Vagina (tissue), 2 donors: ENCODE data around the gene ATF7. TPM values are rescaled to one million over a fixed set of nuclear protein-coding genes. Genes with fewer than 3 reads are reported as not detected.

Experiments
- DNase-seq, 2 donors: peaks; one replicate each; pipeline ENCODE4 v3.0.0-alpha.2; 2017; ENCODE audit errors: extremely low spot score in 2 of 2
- H3K27ac ChIP-seq: fragments of 200-600 bp; sonication (generic); one replicate; pipeline ENCODE4 v1.5.1; 2019
- H3K27me3 ChIP-seq: fragments of 200-600 bp; sonication (generic); one replicate; pipeline ENCODE4 v1.5.1; 2019
- H3K36me3 ChIP-seq, 2 donors: fragments of 200-600 bp; sonication (generic); one replicate each; pipeline ENCODE4 v1.5.1; 2017 to 2019
- H3K4me1 ChIP-seq: fragments of 200-600 bp; sonication (generic); one replicate; pipeline ENCODE4 v1.5.1; 2019
- H3K4me3 ChIP-seq, 2 donors: fragments of 200-600 bp; sonication (generic); 1 replicate in 1 of 2; 2 replicates in 1 of 2; pipeline ENCODE4 v1.5.1; 2016 to 2019
- H3K9me3 ChIP-seq: fragments of 200-600 bp; sonication (generic); one replicate; pipeline ENCODE4 v1.5.1; 2019
- CTCF ChIP-seq, 3 experiments: fragments of 450-650 bp in 2 of 3; fragments of 200-600 bp in 1 of 3; sonication (generic) in 1 of 3; IDR thresholded peaks; one replicate each; pipeline ENCODE4 v1.5.1; 2017 to 2019; ENCODE audit warnings: antibody characterized with exemption in 3 of 3, mild to moderate bottlenecking in 2 of 3, moderate library complexity in 2 of 3
- POLR2A ChIP-seq, 2 donors: fragments of 450-650 bp; IDR thresholded peaks; one replicate each; pipeline ENCODE4 v1.6.1; 2017; ENCODE audit warnings: antibody characterized with exemption in 2 of 2, mild to moderate bottlenecking in 2 of 2, moderate library complexity in 2 of 2
- POLR2AphosphoS5 ChIP-seq, 2 donors: sonication (generic); formaldehyde crosslinking; IDR thresholded peaks; one replicate each; pipeline ENCODE4 v1.9.0; 2017; ENCODE audit warnings: antibody characterized with exemption in 2 of 2, mild to moderate bottlenecking in 2 of 2, low read depth in 1 of 2; ENCODE audit not compliant: insufficient read depth in 1 of 2
- intact Hi-C: fragments of 100-400 bp; cut with DNase I; formaldehyde crosslinking; loops from one replicate; pipeline ENCODE4 v1.15.1; 2023
- total RNA-seq: library from RNA; depleted of rRNA; stranded (reverse); fragments of >200 nt; gene quantifications from one replicate; pipeline ENCODE4 v1.2.3, GENCODE V29; 2016

Gene ATF7
- total RNA-seq, 1 donor from 2014 or later, result 34.9 TPM

- intact Hi-C loops, result no loop called here
- H3K27ac ChIP-seq, result peak overlapping the region; percentile 99
- no peak for DNase-seq
Observed at GRCh38 chr12:53492188-53492587, 134.0 kb downstream of the ATF7 start.

GRCh38 chr12:53489242-53489864, 136.8 kb downstream of the ATF7 start:
- intact Hi-C loops, result no loop called here
- Histone ChIP-seq H3K9me3 (no peaks in the 10 kb centered on the region), H3K27me3 (no peaks in the 10 kb centered on the region), H3K4me1 (peaks cover 24% of the 10 kb centered on the region), H3K27ac (no peak overlapping the region), H3K4me3 (no peak overlapping the region), H3K36me3 (peaks cover 0 to 17% of the 10 kb centered on the region in 2 donors)
- TF ChIP-seq POLR2AphosphoS5 (IDR thresholded peaks at IDR 0.05; ENCODE audit: insufficient read depth in 1 of 2, low read depth in 1 of 2) (no peak), POLR2A (IDR thresholded peaks at IDR 0.05) (no peak)
- no peak for DNase-seq

More at GRCh38 chr12:53492188-53492587, 134.0 kb downstream of the ATF7 start:
- H3K4me1 ChIP-seq, result peaks cover 40% of the 10 kb centered on the region
- H3K36me3 ChIP-seq, result no peaks in the 10 kb centered on the region
- no peaks in the 10 kb centered on the region for H3K27me3 ChIP-seq
- H3K9me3 ChIP-seq, result no peaks in the 10 kb centered on the region
- peak overlapping the region; percentile 63 to 73 for H3K4me3 ChIP-seq
- TF ChIP-seq CTCF (IDR thresholded peaks at IDR 0.05), result no peak
- no peak for TF ChIP-seq POLR2A (IDR thresholded peaks at IDR 0.05)
- TF ChIP-seq POLR2AphosphoS5 (IDR thresholded peaks at IDR 0.05; ENCODE audit: insufficient read depth in 1 of 2, low read depth in 1 of 2), result no peak

GRCh38 chr12:53486736-53487487, 139.3 kb downstream of the ATF7 start:
- intact Hi-C loops, result no loop called here
- peaks cover 0 to 34% of the 10 kb centered on the region in 2 donors for H3K36me3 ChIP-seq
- no peak overlapping the region for H3K4me3 ChIP-seq
- H3K27me3 ChIP-seq, result no peaks in the 10 kb centered on the region
- H3K9me3 ChIP-seq, result no peaks in the 10 kb centered on the region
- no peak overlapping the region for H3K27ac ChIP-seq
- peaks cover 21% of the 10 kb centered on the region for H3K4me1 ChIP-seq
- no peak for TF ChIP-seq CTCF (IDR thresholded peaks at IDR 0.05)
- TF ChIP-seq POLR2A (IDR thresholded peaks at IDR 0.05), result no peak
- no peak for TF ChIP-seq POLR2AphosphoS5 (IDR thresholded peaks at IDR 0.05; ENCODE audit: insufficient read depth in 1 of 2, low read depth in 1 of 2)
- DNase-seq, result no peak

- Histone ChIP-seq H3K4me1 (peaks cover 24% of the 10 kb centered on the region), H3K27ac (no peak overlapping the region), H3K36me3 (peaks cover 0 to 42% of the 10 kb centered on the region in 2 donors), H3K27me3 (no peaks in the 10 kb centered on the region), H3K9me3 (no peaks in the 10 kb centered on the region), H3K4me3 (no peak overlapping the region)
- TF ChIP-seq POLR2A (IDR thresholded peaks at IDR 0.05), result no peak
- no peak for TF ChIP-seq POLR2AphosphoS5 (IDR thresholded peaks at IDR 0.05; ENCODE audit: insufficient read depth in 1 of 2, low read depth in 1 of 2)
- TF ChIP-seq CTCF (IDR thresholded peaks at IDR 0.05), result no peak
- intact Hi-C loops, result no loop called here
- no peak for DNase-seq
Observed at GRCh38 chr12:53485955-53486735, 140.0 kb downstream of the ATF7 start.
